ENCODE data around the gene EPN3.

GRCh38 chr17:50527949-50528474, 4.5 kb upstream of the EPN3 start:
- no peak for TF ChIP-seq CTCF (optimal IDR thresholded peaks at IDR 0.05 in 1 of 3, IDR thresholded peaks at IDR 0.05 in 1 of 3, conservative IDR thresholded peaks at IDR 0.05 in 1 of 3; ENCODE audit: extremely low read depth in 1 of 3, insufficient read depth in 2 of 3, low read length in 3 of 3)
- no peak for TF ChIP-seq EZH2 (IDR thresholded peaks at IDR 0.05; ENCODE audit: low read length)

All from keratinocyte (primary cell).